ENCODE data around the gene DENND4A.

DNA sequence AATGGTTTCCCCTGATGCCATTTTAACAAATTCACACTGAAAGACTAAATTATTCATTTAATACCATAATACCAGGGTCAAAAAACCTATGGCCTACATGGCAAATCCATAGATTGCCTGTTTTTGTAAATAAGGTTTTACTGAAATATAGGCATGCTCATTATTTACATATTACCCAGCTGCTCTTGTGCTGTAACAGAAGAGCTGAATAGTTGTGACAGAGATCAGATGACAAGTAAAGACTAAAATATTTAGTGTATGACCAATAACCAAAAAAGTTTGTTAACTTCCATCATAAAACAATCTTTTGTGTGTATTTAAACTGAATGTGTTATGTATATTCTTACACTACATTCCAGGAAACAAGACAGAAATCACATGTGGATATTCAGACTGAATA is 60.2 kb downstream of the DENND4A start:
- TF ChIP-seq CTCF (IDR thresholded peaks at IDR 0.05) = no peak
- TF ChIP-seq POLR2A (IDR thresholded peaks at IDR 0.05) = no peak

Measured in gastroesophageal sphincter (tissue), 3 donors.